CD4-positive, CD25-positive, alpha-beta regulatory T cell (primary cell): ENCODE data around the gene SERTAD1. TPM values are rescaled to one million over a fixed set of nuclear protein-coding genes. Genes with fewer than 3 reads are reported as not detected.

Experiments
- ATAC-seq, 2 donors: fragments of 150-1000 bp; cut with Tn5 transposase; one replicate each; pipeline ENCODE4 v1.10.0; 2021; ENCODE audit warnings: low read depth in 2 of 2, moderate number of reproducible peaks in 2 of 2, moderate library complexity in 1 of 2
- DNase-seq, 3 donors: peaks; one replicate each; pipeline versions ENCODE4 v3.0.0 to v3.0.0-alpha.2; 2012 to 2022; ENCODE audit warnings: mixed read lengths in 1 of 3
- H3K27ac ChIP-seq: one replicate; pipeline ENCODE4 v1.7.0; 2013; ENCODE audit warnings: mild to moderate bottlenecking, low read length; ENCODE audit not compliant: insufficient read depth, poor library complexity, severe bottlenecking
- H3K27me3 ChIP-seq: one replicate; pipeline ENCODE4 v1.7.0; 2013; ENCODE audit warnings: low read length; ENCODE audit not compliant: control insufficient read depth, insufficient read depth
- H3K36me3 ChIP-seq: one replicate; pipeline ENCODE4 v1.7.0; 2013; ENCODE audit warnings: mild to moderate bottlenecking, low read length, moderate library complexity; ENCODE audit not compliant: control insufficient read depth, insufficient read depth
- H3K4me1 ChIP-seq: 2 replicates; pipeline ENCODE4 v1.7.0; 2013; ENCODE audit warnings: mild to moderate bottlenecking, low read length; ENCODE audit not compliant: insufficient read depth, control insufficient read depth, poor library complexity, severe bottlenecking
- H3K4me3 ChIP-seq: one replicate; pipeline ENCODE4 v1.7.0; 2013; ENCODE audit warnings: low read depth, mild to moderate bottlenecking, low read length, moderate library complexity
- H3K9me3 ChIP-seq, 2 experiments: 1 replicate in 1 of 2; 2 replicates in 1 of 2; pipeline ENCODE4 v1.7.0; 2013; ENCODE audit warnings: low read length in 2 of 2, mild to moderate bottlenecking in 1 of 2, moderate library complexity in 1 of 2; ENCODE audit not compliant: control insufficient read depth in 2 of 2
- H3K27ac Mint-ChIP-seq, 3 donors: one replicate each; pipeline ENCODE4 v1.8.0; 2020 to 2022; ENCODE audit warnings: mild to moderate bottlenecking in 3 of 3, mixed read lengths in 3 of 3, moderate library complexity in 2 of 3
- H3K27me3 Mint-ChIP-seq: one replicate; pipeline ENCODE4 v1.8.0; 2022; ENCODE audit warnings: mild to moderate bottlenecking, mixed read lengths
- H3K36me3 Mint-ChIP-seq: one replicate; pipeline ENCODE4 v1.8.0; 2020; ENCODE audit warnings: mixed read lengths
- H3K4me1 Mint-ChIP-seq, 4 donors: one replicate each; pipeline ENCODE4 v1.8.0; 2020 to 2022; ENCODE audit warnings: mixed read lengths in 4 of 4, mild to moderate bottlenecking in 1 of 4
- H3K4me3 Mint-ChIP-seq, 4 donors: one replicate each; pipeline ENCODE4 v1.8.0; 2020 to 2022; ENCODE audit warnings: mild to moderate bottlenecking in 4 of 4, mixed read lengths in 4 of 4, moderate library complexity in 3 of 4
- H3K9me3 Mint-ChIP-seq, 7 donors: one replicate each; pipeline ENCODE4 v1.8.0; 2020 to 2022; ENCODE audit warnings: mixed read lengths in 7 of 7, mild to moderate bottlenecking in 3 of 7, moderate library complexity in 2 of 7
- polyA plus RNA-seq, 4 donors: library from polyadenylated mRNA; unstranded; fragments of 300-500 nt; fragmentation: Illumina TruSeq; gene quantifications; one replicate each; pipeline ENCODE4 v1.2.3, GENCODE V29; 2021
- total RNA-seq: library from RNA; stranded (reverse); gene quantifications from one replicate; pipeline ENCODE4 v1.2.3, GENCODE V29; 2022

Gene SERTAD1
- total and polyA plus RNA-seq, 5 donors from 2014 or later = 5.5 to 17.0 (median 6.1) TPM

GRCh38 chr19:40400559-40400958 lies 25.2 kb downstream of the SERTAD1 start:
- no peak for DNase-seq
- Mint-ChIP-seq H3K27ac (peak overlapping the region in 1 of 3 donors; percentile 42), H3K27me3 (peaks cover 6% of the 10 kb centered on the region), H3K4me1 (peaks cover 0 to 40% (median 19%) of the 10 kb centered on the region in 4 donors), H3K4me3 (peak overlapping the region in 2 of 4 donors; percentile 13 to 29), H3K36me3 (peaks cover 12% of the 10 kb centered on the region), H3K9me3 (peaks cover 0 to 1% (median 0%) of the 10 kb centered on the region in 7 donors)
- no peak for ATAC-seq
- Histone ChIP-seq H3K4me1 (peaks cover 9% of the 10 kb centered on the region), H3K27ac (no peak overlapping the region), H3K27me3 (no peaks in the 10 kb centered on the region), H3K9me3 (no peaks in the 10 kb centered on the region), H3K36me3 (no peaks in the 10 kb centered on the region), H3K4me3 (no peak overlapping the region)

- DNase-seq = peak; percentile 54 to 80 (median 55)
Observed at GRCh38 chr19:40398417-40399131, 27.2 kb downstream of the SERTAD1 start.

GRCh38 chr19:40397568-40397906 lies 28.3 kb downstream of the SERTAD1 start:
- H3K27ac Mint-ChIP-seq = no peak overlapping the region
- Histone ChIP-seq H3K27ac (no peak overlapping the region), H3K36me3 (no peaks in the 10 kb centered on the region), H3K9me3 (no peaks in the 10 kb centered on the region), H3K4me1 (no peaks in the 10 kb centered on the region), H3K27me3 (no peaks in the 10 kb centered on the region), H3K4me3 (no peak overlapping the region)
- no peak overlapping the region for H3K4me3 Mint-ChIP-seq
- DNase-seq (no peak), ATAC-seq (no peak)
- H3K9me3 Mint-ChIP-seq = peaks cover 0 to 1% (median 0%) of the 10 kb centered on the region in 7 donors
- H3K36me3 Mint-ChIP-seq = peaks cover 12% of the 10 kb centered on the region
- peaks cover 0 to 21% (median 13%) of the 10 kb centered on the region in 4 donors for H3K4me1 Mint-ChIP-seq
- peaks cover 6% of the 10 kb centered on the region for H3K27me3 Mint-ChIP-seq

More at GRCh38 chr19:40398417-40399131, 27.2 kb downstream of the SERTAD1 start:
- peaks cover 12% of the 10 kb centered on the region for H3K36me3 Mint-ChIP-seq
- Histone ChIP-seq H3K4me3 (no peak overlapping the region), H3K4me1 (peaks cover 4% of the 10 kb centered on the region), H3K36me3 (no peaks in the 10 kb centered on the region), H3K9me3 (no peaks in the 10 kb centered on the region), H3K27me3 (no peaks in the 10 kb centered on the region), H3K27ac (no peak overlapping the region)
- peaks cover 6% of the 10 kb centered on the region for H3K27me3 Mint-ChIP-seq
- peaks cover 0 to 1% (median 0%) of the 10 kb centered on the region in 7 donors for H3K9me3 Mint-ChIP-seq
- H3K4me3 Mint-ChIP-seq = peak overlapping the region in 3 of 4 donors; percentile 22 to 71 (median 35)
- ATAC-seq = peak; percentile 70 to 73
- H3K27ac Mint-ChIP-seq = peak overlapping the region in 1 of 3 donors; percentile 60
- peaks cover 0 to 30% (median 16%) of the 10 kb centered on the region in 4 donors for H3K4me1 Mint-ChIP-seq

- ATAC-seq = no peak
- Histone ChIP-seq H3K4me3 (no peak overlapping the region), H3K4me1 (no peaks in the 10 kb centered on the region), H3K36me3 (no peaks in the 10 kb centered on the region), H3K27ac (no peak overlapping the region), H3K27me3 (no peaks in the 10 kb centered on the region), H3K9me3 (no peaks in the 10 kb centered on the region)
- Mint-ChIP-seq H3K4me1 (peaks cover 0 to 21% (median 13%) of the 10 kb centered on the region in 4 donors), H3K36me3 (peaks cover 12% of the 10 kb centered on the region), H3K4me3 (no peak overlapping the region), H3K27ac (no peak overlapping the region), H3K27me3 (peaks cover 6% of the 10 kb centered on the region), H3K9me3 (peaks cover 0 to 1% (median 0%) of the 10 kb centered on the region in 7 donors)
- no peak for DNase-seq
Observed at GRCh38 chr19:40396886-40397567, 28.8 kb downstream of the SERTAD1 start.

- H3K4me3 ChIP-seq = no peak overlapping the region
- ATAC-seq (no peak), DNase-seq (no peak)
- no peak overlapping the region for H3K27ac Mint-ChIP-seq
- peaks cover 9% of the 10 kb centered on the region for H3K36me3 Mint-ChIP-seq
- no peaks in the 10 kb centered on the region for H3K4me1 ChIP-seq
- H3K27ac ChIP-seq = no peak overlapping the region
- no peak overlapping the region for H3K4me3 Mint-ChIP-seq
- no peaks in the 10 kb centered on the region for H3K9me3 ChIP-seq
- no peaks in the 10 kb centered on the region for H3K27me3 ChIP-seq
- H3K9me3 Mint-ChIP-seq = peaks cover 0 to 1% (median 0%) of the 10 kb centered on the region in 7 donors
- peaks cover 0 to 18% (median 11%) of the 10 kb centered on the region in 4 donors for H3K4me1 Mint-ChIP-seq
- H3K36me3 ChIP-seq = no peaks in the 10 kb centered on the region
- H3K27me3 Mint-ChIP-seq = peaks cover 6% of the 10 kb centered on the region
Observed at GRCh38 chr19:40395956-40396355, 29.8 kb downstream of the SERTAD1 start.

- Histone ChIP-seq H3K27ac (no peak overlapping the region), H3K27me3 (no peaks in the 10 kb centered on the region), H3K36me3 (no peaks in the 10 kb centered on the region), H3K4me3 (no peak overlapping the region), H3K9me3 (no peaks in the 10 kb centered on the region), H3K4me1 (no peaks in the 10 kb centered on the region)
- peaks cover 0 to 14% (median 8%) of the 10 kb centered on the region in 4 donors for H3K4me1 Mint-ChIP-seq
- no peak overlapping the region for H3K27ac Mint-ChIP-seq
- ATAC-seq (no peak), DNase-seq (no peak)
- H3K4me3 Mint-ChIP-seq = no peak overlapping the region
- H3K27me3 Mint-ChIP-seq = peaks cover 4% of the 10 kb centered on the region
- H3K9me3 Mint-ChIP-seq = peaks cover 0 to 1% (median 0%) of the 10 kb centered on the region in 7 donors
- H3K36me3 Mint-ChIP-seq = peaks cover 3% of the 10 kb centered on the region
Observed at GRCh38 chr19:40394816-40395210, 31.0 kb downstream of the SERTAD1 start.

GRCh38 chr19:40393894-40394815 lies 31.6 kb downstream of the SERTAD1 start:
- Histone ChIP-seq H3K4me1 (no peaks in the 10 kb centered on the region), H3K27me3 (no peaks in the 10 kb centered on the region), H3K4me3 (no peak overlapping the region), H3K36me3 (no peaks in the 10 kb centered on the region), H3K9me3 (no peaks in the 10 kb centered on the region), H3K27ac (no peak overlapping the region)
- H3K27ac Mint-ChIP-seq = no peak overlapping the region
- peaks cover 0 to 1% (median 0%) of the 10 kb centered on the region in 7 donors for H3K9me3 Mint-ChIP-seq
- peaks cover 3% of the 10 kb centered on the region for H3K36me3 Mint-ChIP-seq
- ATAC-seq (no peak), DNase-seq (no peak)
- no peak overlapping the region for H3K4me3 Mint-ChIP-seq
- H3K27me3 Mint-ChIP-seq = no peaks in the 10 kb centered on the region
- peaks cover 0 to 9% (median 3%) of the 10 kb centered on the region in 4 donors for H3K4me1 Mint-ChIP-seq
